ENCODE results near the gene ZBTB40.

DNA sequence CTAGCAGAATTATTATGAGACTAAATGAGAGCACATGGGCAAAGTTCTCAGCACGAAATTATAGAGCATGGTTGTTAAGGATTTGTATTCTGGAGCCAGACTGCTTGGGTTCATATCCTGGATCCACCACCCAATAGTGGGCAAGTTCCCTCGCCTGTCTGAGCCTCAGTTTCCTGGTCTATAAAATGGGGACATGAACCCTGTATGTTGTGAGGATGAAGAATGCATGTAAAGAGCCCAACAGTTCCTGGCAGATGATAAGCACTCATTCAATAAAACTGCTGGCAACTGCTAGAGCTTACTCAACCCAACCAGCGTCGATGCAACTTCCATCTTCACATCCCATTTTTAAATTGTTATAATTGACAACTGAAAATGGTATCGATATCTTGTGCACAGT lies 47.2 kb upstream of the ZBTB40 start:
- TF ChIP-seq, protein P1, sequence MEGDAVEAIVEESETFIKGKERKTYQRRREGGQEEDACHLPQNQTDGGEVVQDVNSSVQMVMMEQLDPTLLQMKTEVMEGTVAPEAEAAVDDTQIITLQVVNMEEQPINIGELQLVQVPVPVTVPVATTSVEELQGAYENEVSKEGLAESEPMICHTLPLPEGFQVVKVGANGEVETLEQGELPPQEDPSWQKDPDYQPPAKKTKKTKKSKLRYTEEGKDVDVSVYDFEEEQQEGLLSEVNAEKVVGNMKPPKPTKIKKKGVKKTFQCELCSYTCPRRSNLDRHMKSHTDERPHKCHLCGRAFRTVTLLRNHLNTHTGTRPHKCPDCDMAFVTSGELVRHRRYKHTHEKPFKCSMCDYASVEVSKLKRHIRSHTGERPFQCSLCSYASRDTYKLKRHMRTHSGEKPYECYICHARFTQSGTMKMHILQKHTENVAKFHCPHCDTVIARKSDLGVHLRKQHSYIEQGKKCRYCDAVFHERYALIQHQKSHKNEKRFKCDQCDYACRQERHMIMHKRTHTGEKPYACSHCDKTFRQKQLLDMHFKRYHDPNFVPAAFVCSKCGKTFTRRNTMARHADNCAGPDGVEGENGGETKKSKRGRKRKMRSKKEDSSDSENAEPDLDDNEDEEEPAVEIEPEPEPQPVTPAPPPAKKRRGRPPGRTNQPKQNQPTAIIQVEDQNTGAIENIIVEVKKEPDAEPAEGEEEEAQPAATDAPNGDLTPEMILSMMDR (conservative IDR thresholded peaks at IDR 0.05; ENCODE audit: low read length): no peak
- TF ChIP-seq EZH2phosphoT487 (IDR thresholded peaks at IDR 0.05; ENCODE audit: borderline replicate concordance): no peak
